Muscle of arm (tissue), 14 donors: ENCODE measurements around the gene PHETA2. TPM values are rescaled to one million over a fixed set of nuclear protein-coding genes. Genes with fewer than 3 reads are reported as not detected.

ENCODE experiments used
- DNase-seq: peaks from one replicate; pipeline ENCODE4 v3.0.0-alpha.2; 2013
- long read RNA-seq, 11 donors: transcript quantifications; one replicate each; lab custom pipeline, GENCODE V29; 2026
- polyA plus RNA-seq, 12 donors: library from polyadenylated mRNA; unstranded; fragments of 120-200 nt; gene quantifications; one replicate each; pipeline ENCODE4 v1.2.1, GENCODE V29; 2013; ENCODE audit not compliant: insufficient read length in 12 of 12

PHETA2 gene
- 10 to 100 TPM in 11 of 12 donors, not detected in 1; 12.1 to 30.6 (median 18.3) TPM for polyA plus RNA-seq
- long read RNA-seq, donor 1, transcript PHETA2-201 (3 exons, 2,335 nt) = major isoform, 7 of 7 reads
- long read RNA-seq, donor 1, partial matches to known transcripts = 0 of 7 reads
- long read RNA-seq, donor 1, other reads (novel, unspliced or antisense) = 0 of 7 reads
- long read RNA-seq, donor 2, transcript PHETA2-201 (3 exons, 2,335 nt) = major isoform, 12 of 12 reads
- long read RNA-seq, donor 2, partial matches to known transcripts = 0 of 12 reads
- long read RNA-seq, donor 2, other reads (novel, unspliced or antisense) = 0 of 12 reads
- long read RNA-seq, donor 3 = 0 reads
- long read RNA-seq, donor 4, transcript PHETA2-201 (3 exons, 2,335 nt) = major isoform, 6 of 6 reads
- long read RNA-seq, donor 4, partial matches to known transcripts = 0 of 6 reads
- long read RNA-seq, donor 4, other reads (novel, unspliced or antisense) = 0 of 6 reads
- long read RNA-seq, donor 5, transcript PHETA2-201 (3 exons, 2,335 nt) = major isoform, 19 of 19 reads
- long read RNA-seq, donor 5, partial matches to known transcripts = 0 of 19 reads
- long read RNA-seq, donor 5, other reads (novel, unspliced or antisense) = 0 of 19 reads
- long read RNA-seq, donor 6, transcript PHETA2-201 (3 exons, 2,335 nt) = major isoform, 5 of 5 reads
- long read RNA-seq, donor 6, partial matches to known transcripts = 0 of 5 reads
- long read RNA-seq, donor 6, other reads (novel, unspliced or antisense) = 0 of 5 reads
- long read RNA-seq, donor 7, transcript PHETA2-201 (3 exons, 2,335 nt) = major isoform, 7 of 7 reads
- long read RNA-seq, donor 7, partial matches to known transcripts = 0 of 7 reads
- long read RNA-seq, donor 7, other reads (novel, unspliced or antisense) = 0 of 7 reads
- long read RNA-seq, donor 8, transcript PHETA2-201 (3 exons, 2,335 nt) = major isoform, 9 of 9 reads
- long read RNA-seq, donor 8, partial matches to known transcripts = 0 of 9 reads
- long read RNA-seq, donor 8, other reads (novel, unspliced or antisense) = 0 of 9 reads
- long read RNA-seq, donor 9, transcript PHETA2-201 (3 exons, 2,335 nt) = major isoform, 9 of 9 reads
- long read RNA-seq, donor 9, partial matches to known transcripts = 0 of 9 reads
- long read RNA-seq, donor 9, other reads (novel, unspliced or antisense) = 0 of 9 reads
- long read RNA-seq, donor 10, transcript PHETA2-201 (3 exons, 2,335 nt) = major isoform, 5 of 5 reads
- long read RNA-seq, donor 10, partial matches to known transcripts = 0 of 5 reads
- long read RNA-seq, donor 10, other reads (novel, unspliced or antisense) = 0 of 5 reads
- long read RNA-seq, donor 11, transcript PHETA2-201 (3 exons, 2,335 nt) = major isoform, 7 of 7 reads
- long read RNA-seq, donor 11, partial matches to known transcripts = 0 of 7 reads
- long read RNA-seq, donor 11, other reads (novel, unspliced or antisense) = 0 of 7 reads

DNA sequence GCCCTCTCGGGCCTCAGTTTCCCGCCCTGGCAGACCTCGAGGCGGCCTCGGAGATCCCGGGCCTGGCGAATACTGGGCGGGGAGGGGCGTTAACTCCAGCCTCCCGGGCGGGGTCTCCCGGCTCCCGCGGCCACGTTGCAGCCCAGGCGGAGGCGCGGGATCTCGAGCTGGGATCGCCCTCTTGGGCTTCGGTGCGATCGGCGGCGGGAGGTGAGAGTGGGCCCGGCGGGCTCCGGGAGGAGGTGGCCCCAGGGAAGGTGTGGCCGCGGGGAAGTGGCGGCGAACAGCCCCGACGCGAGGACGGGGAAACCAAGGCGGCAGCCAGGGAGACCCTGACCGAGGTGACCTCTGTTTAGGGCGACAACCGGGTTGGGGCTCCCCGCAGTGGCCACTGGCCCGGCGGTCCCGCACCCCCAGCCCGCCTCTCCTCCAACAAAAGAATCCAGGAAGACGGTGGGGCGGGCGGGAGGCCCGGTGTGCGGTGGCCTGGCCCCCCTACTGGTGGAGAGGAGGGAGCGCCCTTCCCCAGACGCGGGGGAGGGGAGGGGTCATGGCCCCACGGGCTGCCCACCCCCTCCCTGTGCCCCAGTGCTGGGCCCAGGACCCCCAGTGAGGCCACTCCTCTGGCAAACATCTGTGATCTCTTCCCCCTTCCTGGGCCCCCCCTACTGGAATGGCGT is at the start of gene PHETA2:
PHETA2 (plus strand) TSS at position 117 of the 680 bp plus-strand sequence. CDS start 3,046 bp downstream, outside the sequence.
- peak; percentile 68 for DNase-seq

DNA sequence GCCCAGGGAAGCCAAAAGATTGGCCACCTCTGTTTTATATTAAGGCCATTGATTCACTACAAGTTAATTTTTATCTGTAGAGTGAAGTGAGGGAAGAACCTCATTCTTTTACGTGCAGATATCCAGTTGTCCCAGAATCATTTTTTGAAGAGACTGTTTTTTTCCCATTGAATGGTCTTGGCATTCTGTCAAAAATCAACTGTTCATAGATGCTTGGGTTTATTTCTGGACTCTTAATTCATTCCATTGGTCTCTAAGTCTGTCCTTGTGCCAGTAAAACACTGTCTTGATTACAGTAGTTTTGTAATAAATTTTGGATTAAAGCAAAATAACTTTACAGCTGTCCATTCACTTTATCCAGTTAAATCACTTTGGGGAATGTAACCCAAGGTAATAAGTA is 48.6 kb upstream of the PHETA2 start:
- no peak for DNase-seq

- no peak for DNase-seq
Observed at GRCh38 chr22:42026705-42027104, 47.3 kb upstream of the PHETA2 start.

- no peak for DNase-seq
Observed at GRCh38 chr22:42033263-42034181, 40.5 kb upstream of the PHETA2 start.

DNA sequence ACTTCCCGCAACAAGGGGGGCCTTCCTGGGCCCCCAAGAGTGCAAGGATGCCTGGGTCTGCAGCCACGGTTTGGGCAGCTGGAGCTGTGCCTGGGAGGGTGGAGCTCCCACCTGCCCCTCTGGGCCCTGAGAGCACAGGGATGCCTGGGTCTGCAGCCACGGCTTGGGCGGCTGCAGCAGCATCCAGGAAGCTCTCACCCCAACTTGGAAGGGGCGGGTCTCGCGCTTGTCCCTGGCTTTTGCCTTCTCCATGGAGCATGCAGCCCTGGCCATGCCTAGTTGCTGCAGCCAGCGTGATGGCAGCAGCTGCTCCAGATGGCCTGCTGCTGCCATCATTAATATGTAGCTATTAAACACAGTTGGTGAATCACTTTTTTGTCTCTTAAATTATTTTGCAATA is 38.8 kb upstream of the PHETA2 start:
- DNase-seq = no peak

- no peak for DNase-seq
Observed at GRCh38 chr22:42039271-42039670, 34.8 kb upstream of the PHETA2 start.

- DNase-seq = no peak
Observed at GRCh38 chr22:42041784-42042183, 32.3 kb upstream of the PHETA2 start.

DNA sequence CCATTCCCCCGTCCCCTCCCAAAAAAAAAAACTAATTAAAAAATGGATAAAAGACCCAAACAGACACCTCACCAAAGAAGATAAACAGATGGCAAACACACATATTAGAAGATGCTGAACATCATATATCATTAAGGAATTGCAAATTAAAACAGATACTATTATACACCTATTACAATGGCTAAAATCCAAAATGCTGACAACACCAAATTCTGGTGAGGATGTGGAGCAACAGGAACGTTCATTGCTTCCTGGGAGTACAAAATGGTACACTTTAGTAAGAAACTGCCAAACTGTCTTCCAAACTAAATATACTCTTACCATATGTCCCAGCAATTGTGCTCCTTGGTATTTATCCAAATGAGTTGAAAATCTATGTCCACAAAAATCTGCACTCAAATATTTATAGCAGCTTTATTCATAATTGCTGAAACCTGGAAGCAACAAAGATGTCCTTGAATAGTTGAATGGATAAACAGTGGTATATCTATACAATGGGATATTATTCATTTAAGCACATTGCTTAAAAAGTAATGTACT is 23.3 kb upstream of the PHETA2 start:
- DNase-seq = no peak

DNA sequence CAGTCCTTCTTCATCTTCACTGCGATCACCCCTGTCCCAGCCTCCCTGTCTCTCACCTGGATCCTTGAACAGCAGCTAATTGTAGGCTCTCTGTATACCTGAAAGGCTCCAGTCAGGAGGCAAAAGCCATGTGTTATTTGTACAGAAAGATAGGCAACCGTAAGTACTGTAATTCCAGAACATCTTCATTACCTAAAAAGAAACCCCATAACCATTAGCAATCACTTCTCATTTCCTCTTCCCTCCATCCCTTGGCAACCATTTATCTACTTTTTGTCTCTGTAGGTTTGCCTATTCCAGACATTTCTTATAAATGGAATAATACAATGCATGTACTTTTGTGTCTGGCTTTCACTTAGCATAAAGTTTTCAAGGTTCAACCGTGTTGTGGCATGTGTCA is 21.3 kb upstream of the PHETA2 start:
- DNase-seq = no peak

DNA sequence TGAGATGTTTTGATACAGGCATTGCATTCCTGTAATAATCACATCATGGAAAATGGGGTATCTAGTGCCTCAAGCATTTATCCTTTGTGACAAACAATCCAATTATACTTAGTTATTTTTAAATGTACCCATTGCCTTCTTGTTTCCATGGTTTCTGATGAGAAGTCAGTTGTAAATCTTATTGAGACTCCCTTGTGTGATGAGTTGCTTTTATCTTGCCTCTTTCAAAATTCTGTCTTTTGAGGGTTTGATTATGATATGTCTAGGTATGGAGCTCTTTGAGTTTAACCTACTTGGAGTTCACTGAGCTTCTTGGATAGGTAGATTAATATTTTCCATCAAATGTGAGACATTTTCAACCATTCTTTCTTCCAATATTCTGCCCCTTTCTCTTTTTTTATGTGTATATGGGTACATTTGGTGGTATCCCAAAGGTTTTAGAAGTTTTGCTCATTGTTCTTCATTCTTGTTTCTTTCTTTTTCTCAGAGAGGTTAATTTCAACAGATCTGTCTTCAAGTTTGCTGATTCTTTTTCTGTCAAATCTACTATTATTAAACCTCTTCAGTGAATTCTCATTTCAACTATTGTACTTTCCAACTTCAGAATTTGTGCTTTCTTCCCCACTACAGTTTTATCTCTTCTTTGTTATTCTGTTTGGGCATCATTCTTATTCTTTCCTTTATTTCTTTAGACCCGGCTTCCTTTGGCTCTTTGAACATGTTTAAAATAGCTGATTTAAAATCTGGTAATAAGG is 17.1 kb upstream of the PHETA2 start:
- DNase-seq = no peak

DNA sequence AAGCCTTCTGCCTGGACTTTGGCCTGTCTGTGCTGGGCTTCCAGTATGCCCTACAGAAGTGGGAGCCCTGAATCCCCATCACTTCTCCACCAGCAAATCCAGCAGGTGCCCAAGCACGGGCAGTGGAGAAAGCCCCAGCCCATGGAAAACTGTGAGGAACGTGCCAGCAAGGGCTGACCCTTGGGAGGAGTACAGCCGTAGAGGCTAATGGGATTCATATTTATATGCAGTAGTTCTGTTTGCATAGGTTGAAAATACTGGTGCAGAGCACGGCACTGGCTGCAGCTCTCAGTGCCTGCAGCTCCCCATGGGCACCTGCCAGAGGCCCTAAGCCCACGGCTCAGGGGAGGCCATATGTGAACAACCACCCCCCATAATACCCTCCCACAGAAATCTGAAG is 13.6 kb upstream of the PHETA2 start:
- no peak for DNase-seq

DNA sequence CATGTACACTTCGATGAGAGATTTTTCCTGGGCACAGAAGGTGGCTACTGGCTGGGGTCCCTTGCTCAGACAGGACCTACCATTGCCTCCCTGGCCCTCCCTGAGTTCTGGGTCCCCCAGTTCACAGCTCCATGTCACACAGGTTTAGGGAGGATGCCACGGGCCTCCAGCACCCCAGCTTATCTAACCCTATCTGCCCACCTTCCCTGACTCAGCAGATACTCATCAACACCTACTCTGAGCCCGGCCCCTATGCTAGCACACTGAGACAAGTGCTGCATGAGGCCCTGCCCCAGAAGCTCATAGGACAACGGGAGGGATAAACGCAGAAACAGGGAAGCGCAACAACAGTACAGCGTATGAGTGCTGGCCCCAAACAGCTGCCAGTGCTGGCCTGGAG is 13.0 kb upstream of the PHETA2 start:
- no peak for DNase-seq

GRCh38 chr22:42062506-42063170 is 11.4 kb upstream of the PHETA2 start:
- no peak for DNase-seq

GRCh38 chr22:42064629-42065028 is 9.4 kb upstream of the PHETA2 start:
- DNase-seq = no peak

GRCh38 chr22:42065438-42066125 is 8.5 kb upstream of the PHETA2 start:
- no peak for DNase-seq

GRCh38 chr22:42066126-42066761 is 7.8 kb upstream of the PHETA2 start:
- no peak for DNase-seq

DNA sequence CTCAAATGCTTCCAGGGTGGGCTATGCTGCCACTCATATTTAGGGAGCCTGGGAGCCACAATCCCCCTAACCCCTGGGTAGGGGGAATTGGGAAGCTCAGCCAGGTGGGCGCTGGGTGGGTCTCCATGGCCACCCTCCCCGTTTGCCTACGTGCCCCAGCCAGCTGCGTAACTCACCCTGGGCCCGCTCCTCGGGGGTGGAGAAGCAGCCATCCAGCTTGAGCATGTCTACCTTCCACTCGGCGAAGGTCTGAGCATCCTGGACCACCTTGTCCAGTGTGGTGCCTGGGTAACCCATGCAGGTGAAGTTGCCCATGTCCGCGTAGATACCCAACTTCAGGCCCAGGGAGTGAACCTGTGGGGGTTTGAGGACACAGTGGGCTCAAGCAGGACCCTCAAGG is 7.1 kb upstream of the PHETA2 start:
- no peak for DNase-seq
